ENCODE measurements around the gene EXOC3. TPM values are rescaled to one million over a fixed set of nuclear protein-coding genes. Genes with fewer than 3 reads are reported as not detected.

EXOC3 gene
- total RNA-seq, 2 experiments from 2014 or later = 49.9 to 54.5 TPM

Other genes starting within 250 kb of the EXOC3 start
- 1 to 10 TPM; 4.3 to 5.0 TPM for gene CCDC127, start 225.0 kb upstream of the EXOC3 start, total RNA-seq
- gene SDHA, start 224.9 kb upstream of the EXOC3 start, total RNA-seq = 100 to 1,000 TPM; 142 to 143 TPM
- gene PDCD6, start 171.5 kb upstream of the EXOC3 start, total RNA-seq = 10 to 100 TPM; 81.6 to 83.8 TPM
- gene AHRR, start 121.5 kb upstream of the EXOC3 start, total RNA-seq = 10 to 100 TPM; 16.7 to 16.8 TPM
- gene SLC9A3, start 81.3 kb downstream of the EXOC3 start, total RNA-seq = 1 to 10 TPM; 1.7 to 1.8 TPM
- 10 to 100 TPM; 21.6 to 22.5 TPM for gene CEP72, start 169.2 kb downstream of the EXOC3 start, total RNA-seq